H1 (cell line): ENCODE results near the gene CCDC28B. TPM values are rescaled to one million over a fixed set of nuclear protein-coding genes. Genes with fewer than 3 reads are reported as not detected.

Source experiments
- CTCF ChIA-PET: fragments of 300-600 bp; sonication (Branson Sonifier 250); formaldehyde crosslinking; loops from one replicate; lab custom pipeline; 2021; ENCODE audit not compliant: partially characterized antibody; lab: Charles Lee
- POLR2A ChIA-PET: fragments of 300-600 bp; sonication (Branson Sonifier 250); formaldehyde crosslinking; loops from one replicate; lab custom pipeline; 2021; ENCODE audit warnings: inconsistent platforms; ENCODE audit not compliant: partially characterized antibody; lab: Charles Lee
- DNase-seq, 2 experiments: peaks; one replicate each; pipeline versions ENCODE4 v3.0.0 to v3.0.0-alpha.2; 2010 to 2022; ENCODE audit warnings: low spot score in 2 of 2, low read depth in 1 of 2, mixed read lengths in 1 of 2
- FAIRE-seq: peaks from 2 replicates; lab custom pipeline; 2011; peaks lifted over from hg19 to GRCh38; lab: Jason Lieb, UNC
- H2AFZ ChIP-seq: 2 replicates; pipeline ENCODE4 v1.8.1; 2012; ENCODE audit warnings: low read length, inconsistent platforms
- H2AK5ac ChIP-seq: 2 replicates; pipeline ENCODE4 v1.6.1; 2013; ENCODE audit warnings: low read depth, low read length
- H2BK120ac ChIP-seq: replicated peaks from 2 replicates; pipeline ENCODE3; 2013; ENCODE audit warnings: low read depth, low read length, inconsistent platforms
- H2BK12ac ChIP-seq: 2 replicates; pipeline ENCODE4 v1.6.1; 2013; ENCODE audit warnings: low read depth, low read length
- H2BK15ac ChIP-seq: 2 replicates; pipeline ENCODE4 v1.6.1; 2013; ENCODE audit warnings: low read length
- H2BK20ac ChIP-seq: 2 replicates; pipeline ENCODE4 v1.6.1; 2013; ENCODE audit warnings: low read length
- H2BK5ac ChIP-seq: 2 replicates; pipeline ENCODE4 v1.6.1; 2013; ENCODE audit warnings: low read depth, low read length
- H3K14ac ChIP-seq: 2 replicates; pipeline ENCODE4 v1.6.1; 2013; ENCODE audit warnings: inconsistent platforms; ENCODE audit not compliant: insufficient read length
- H3K18ac ChIP-seq: 2 replicates; pipeline ENCODE4 v1.6.1; 2013; ENCODE audit warnings: low read length; ENCODE audit errors: extremely low read depth
- H3K23ac ChIP-seq: 2 replicates; pipeline ENCODE4 v1.6.1; 2013; ENCODE audit warnings: inconsistent platforms; ENCODE audit not compliant: insufficient read length
- H3K23me2 ChIP-seq: 2 replicates; pipeline ENCODE4 v1.6.1; 2013; ENCODE audit warnings: low read depth, low read length
- H3K27ac ChIP-seq: 2 replicates; pipeline ENCODE4 v1.6.1; 2011; ENCODE audit warnings: low read depth, low read length, inconsistent platforms
- H3K27me3 ChIP-seq, 4 experiments: replicated peaks in 1 of 4; 1 replicate in 1 of 4; 2 replicates in 3 of 4; pipeline versions ENCODE4 v1.6.1 to v1.8.1; 2011 to 2013; ENCODE audit warnings: low read length in 3 of 4, mild to moderate bottlenecking in 3 of 4, inconsistent platforms in 2 of 4, mixed read lengths in 2 of 4, moderate library complexity in 1 of 4; ENCODE audit not compliant: control insufficient read depth in 3 of 4, insufficient read depth in 3 of 4; ENCODE audit errors: extremely low read depth in 1 of 4
- H3K36me3 ChIP-seq, 4 experiments: 2 replicates each; pipeline versions ENCODE4 v1.6.1 to v1.8.1; 2011 to 2013; ENCODE audit warnings: mild to moderate bottlenecking in 4 of 4, low read length in 3 of 4, moderate library complexity in 2 of 4, control low read depth in 1 of 4, inconsistent platforms in 1 of 4; ENCODE audit not compliant: insufficient read depth in 4 of 4, control insufficient read depth in 2 of 4
- H3K4ac ChIP-seq: replicated peaks from 2 replicates; pipeline ENCODE3; 2013; ENCODE audit warnings: low read length, low read depth, mixed read lengths, inconsistent platforms; ENCODE audit not compliant: insufficient read length
- H3K4me1 ChIP-seq, 4 experiments: replicated peaks in 1 of 4; 1 replicate in 1 of 4; 2 replicates in 3 of 4; pipeline versions ENCODE4 v1.6.1 to v1.8.1; 2011 to 2013; ENCODE audit warnings: low read length in 3 of 4, inconsistent platforms in 2 of 4, mixed read lengths in 1 of 4; ENCODE audit not compliant: insufficient read depth in 4 of 4, control insufficient read depth in 3 of 4
- H3K4me2 ChIP-seq, 2 experiments: 2 replicates each; pipeline versions ENCODE4 v1.6.1 to v1.8.1; 2011 to 2013; ENCODE audit warnings: low read depth in 2 of 2, low read length in 2 of 2, control low read depth in 1 of 2, inconsistent platforms in 1 of 2, mild to moderate bottlenecking in 1 of 2; ENCODE audit not compliant: insufficient read depth in 1 of 2
- H3K4me3 ChIP-seq, 4 experiments: fragments of 200-600, 300-600 bp in 1 of 4; sonication (generic), shearing (Covaris generic), sonication (Bioruptor Twin) in 1 of 4; 2 replicates each; pipeline versions ENCODE4 v1.5.1 to v1.8.1; 2011 to 2016; ENCODE audit warnings: low read length in 4 of 4, low read depth in 3 of 4, control low read depth in 2 of 4, inconsistent platforms in 2 of 4, mild to moderate bottlenecking in 2 of 4, mixed read lengths in 1 of 4, moderate library complexity in 1 of 4; ENCODE audit not compliant: insufficient read depth in 2 of 4; ENCODE audit errors: extremely low read depth in 1 of 4
- H3K56ac ChIP-seq: replicated peaks from 2 replicates; pipeline ENCODE3; 2013; ENCODE audit warnings: low read depth, mild to moderate bottlenecking, mixed read lengths, low read length, inconsistent platforms; ENCODE audit not compliant: insufficient read length
- H3K79me1 ChIP-seq: 2 replicates; pipeline ENCODE4 v1.6.1; 2013; ENCODE audit warnings: low read depth, low read length, control low read depth
- H3K79me2 ChIP-seq, 2 experiments: 2 replicates each; pipeline versions ENCODE4 v1.6.1 to v1.8.1; 2012 to 2013; ENCODE audit warnings: low read length in 2 of 2, mild to moderate bottlenecking in 2 of 2, inconsistent platforms in 1 of 2; ENCODE audit not compliant: insufficient read depth in 2 of 2, control insufficient read depth in 1 of 2
- H3K9ac ChIP-seq, 4 experiments: replicated peaks in 1 of 4; 1 replicate in 1 of 4; 2 replicates in 3 of 4; pipeline versions ENCODE4 v1.6.1 to v1.8.1; 2011 to 2013; ENCODE audit warnings: low read depth in 3 of 4, low read length in 3 of 4, control low read depth in 2 of 4, mild to moderate bottlenecking in 2 of 4, moderate library complexity in 2 of 4, inconsistent platforms in 1 of 4; ENCODE audit errors: extremely low read depth in 1 of 4
- H3K9me3 ChIP-seq, 2 experiments: 2 replicates each; pipeline versions ENCODE4 v1.6.1 to v1.8.1; 2012 to 2013; ENCODE audit warnings: mild to moderate bottlenecking in 2 of 2, moderate library complexity in 2 of 2, control low read depth in 1 of 2, inconsistent platforms in 1 of 2, low read depth in 1 of 2, low read length in 1 of 2, mixed read lengths in 1 of 2; ENCODE audit not compliant: insufficient read depth in 2 of 2
- H4K20me1 ChIP-seq, 2 experiments: replicated peaks in 1 of 2; 2 replicates each; pipeline versions ENCODE3 to v1.8.1; 2011 to 2013; ENCODE audit warnings: inconsistent platforms in 2 of 2, low read length in 2 of 2, mild to moderate bottlenecking in 1 of 2; ENCODE audit not compliant: insufficient read depth in 2 of 2, control insufficient read depth in 1 of 2
- H4K5ac ChIP-seq: 2 replicates; pipeline ENCODE4 v1.6.1; 2013; ENCODE audit warnings: low read length, low read depth, mixed read lengths, inconsistent platforms; ENCODE audit not compliant: insufficient read length
- H4K8ac ChIP-seq: 2 replicates; pipeline ENCODE4 v1.8.0; 2013; ENCODE audit warnings: mild to moderate bottlenecking, moderate library complexity, low read length, inconsistent platforms; ENCODE audit not compliant: insufficient read depth; ENCODE audit errors: extremely low read depth
- H4K91ac ChIP-seq: replicated peaks from 2 replicates; pipeline ENCODE3; 2013; ENCODE audit warnings: low read length, mixed read lengths, inconsistent platforms; ENCODE audit not compliant: insufficient read length
- BACH1 ChIP-seq: IDR thresholded peaks from 2 replicates; pipeline ENCODE4 v1.6.1; 2012; ENCODE audit warnings: low read length, improper control_type of control experiment
- CBX8 ChIP-seq: fragments of 300-800, 300-1000 bp; sonication (generic); IDR thresholded peaks from 2 replicates; pipeline ENCODE4 v1.7.1; 2016; ENCODE audit warnings: low read depth, low read length, borderline replicate concordance
- CHD1 ChIP-seq: IDR thresholded peaks from 2 replicates; pipeline ENCODE4 v1.6.1; 2012; ENCODE audit warnings: low read depth, low read length, improper control_type of control experiment
- EGR1 ChIP-seq: IDR thresholded peaks from 2 replicates; pipeline ENCODE4 v1.6.1; 2011; ENCODE audit warnings: low read depth, low read length, borderline replicate concordance
- JUN ChIP-seq: IDR thresholded peaks from 2 replicates; pipeline ENCODE4 v1.6.1; 2011; ENCODE audit warnings: low read depth, mild to moderate bottlenecking, improper control_type of control experiment, low read length
- KDM4A ChIP-seq: IDR thresholded peaks from one replicate; pipeline ENCODE4 v1.7.1; 2012; ENCODE audit warnings: low read depth, mild to moderate bottlenecking, moderate library complexity, low read length, inconsistent platforms; ENCODE audit not compliant: severe bottlenecking
- MAFK ChIP-seq: IDR thresholded peaks from 2 replicates; pipeline ENCODE4 v1.6.1; 2012; ENCODE audit warnings: low read depth, mild to moderate bottlenecking, improper control_type of control experiment, low read length
- NRF1 ChIP-seq: IDR thresholded peaks from 2 replicates; pipeline ENCODE4 v1.6.1; 2011; ENCODE audit warnings: mild to moderate bottlenecking, low read depth, low read length, improper control_type of control experiment
- POLR2A ChIP-seq, 2 experiments: IDR thresholded peaks; 1 replicate in 1 of 2; 2 replicates in 1 of 2; pipeline ENCODE4 v1.6.1; 2011; ENCODE audit warnings: low read depth in 2 of 2, low read length in 2 of 2, mild to moderate bottlenecking in 2 of 2; ENCODE audit errors: control extremely low read depth in 1 of 2
- SP1 ChIP-seq: IDR thresholded peaks from 2 replicates; pipeline ENCODE4 v1.6.1; 2011; ENCODE audit warnings: low read depth, low read length
- SP4 ChIP-seq: IDR thresholded peaks from 2 replicates; pipeline ENCODE4 v1.6.1; 2012; ENCODE audit warnings: low read length, inconsistent platforms
- SRF ChIP-seq: IDR thresholded peaks from 2 replicates; pipeline ENCODE4 v1.6.1; 2011; ENCODE audit warnings: mild to moderate bottlenecking, low read depth, low read length, moderate library complexity
- TCF12 ChIP-seq: IDR thresholded peaks from 2 replicates; pipeline ENCODE4 v1.6.1; 2011; ENCODE audit warnings: low read depth, mild to moderate bottlenecking, low read length
- ZNF274 ChIP-seq: IDR thresholded peaks from 2 replicates; pipeline ENCODE4 v1.7.0; 2012; ENCODE audit warnings: low read length, borderline replicate concordance; ENCODE audit errors: extremely low read depth
- WGBS, 2 experiments: shearing (Covaris generic) in 1 of 2; methylation state at CpG; one replicate each; pipeline versions ENCODE4 v1.1.6 to v1.1.7; 2013 to 2015; ENCODE audit warnings: low lambda C conversion rate in 2 of 2, mixed read lengths in 2 of 2, inconsistent platforms in 1 of 2, low coverage in 1 of 2, missing lambda C conversion rate in 1 of 2; ENCODE audit not compliant: insufficient replicate concordance in 2 of 2, insufficient coverage in 1 of 2, insufficient read length in 1 of 2; ENCODE audit errors: extremely low coverage in 1 of 2, missing lambda C conversion rate in 1 of 2; 5-methylcytosine and 5-hydroxymethylcytosine counted together
- polyA plus RNA-seq, 7 experiments: library from polyadenylated mRNA; depleted of rRNA in 3 of 7; stranded (reverse) in 5 of 7; unstranded in 2 of 7; fragments of >200 nt in 5 of 7; fragments of 200-250 nt in 2 of 7; gene quantifications; 1 replicate in 5 of 7; 2 replicates in 1 of 7; 4 replicates in 1 of 7; pipeline versions ENCODE4 v1.2.1 to v1.2.3, GENCODE V29; 2011 to 2013; ENCODE audit warnings: missing spikeins in 2 of 7, mixed read lengths in 2 of 7
- total RNA-seq: library from RNA; stranded (reverse); fragmentation: NEBNext Ultra II Directional; extraction: Animal tissue kit (Norgen Biotek cat#: 25700); gene quantifications from 2 replicates; pipeline ENCODE4 v1.2.1, GENCODE V29; 2021

The CCDC28B gene
- total and polyA plus RNA-seq, 2 of the 8 experiments (the other 6 are each of a cell fraction or from before 2014, with no cell fraction given) = 16.7 to 17.1 TPM

- Histone ChIP-seq H2BK5ac (0 out of 2 replicates have a peak overlapping the region, but pooled peaks have one; percentile 68), H4K8ac (no peak overlapping the region), H2AK5ac (no peak overlapping the region), H3K27ac (no peak overlapping the region), H2BK20ac (no peak overlapping the region), H3K27me3 (no peaks in the 10 kb centered on the region), H3K18ac (no peak overlapping the region), H3K23ac (no peak overlapping the region), H3K9me3 (no peaks in the 10 kb centered on the region), H3K14ac (no peak overlapping the region), H3K79me1 (peaks cover 2% of the 10 kb centered on the region; the same call in 1 of the 2 replicates), H3K79me2 (peaks cover 7 to 30% of the 10 kb centered on the region in 2 experiments), H4K20me1 (peaks cover 4 to 11% of the 10 kb centered on the region in 2 experiments), H2AFZ (no peak overlapping the region), H4K5ac (no peak overlapping the region), H2BK120ac (no peak overlapping the region), H3K4me2 (no peak overlapping the region), H4K91ac (no peak overlapping the region), H3K4ac (no peak overlapping the region), H2BK15ac (no peak overlapping the region; the same call in 1 of the 2 replicates), H3K9ac (no peak overlapping the region), H3K4me3 (no peak overlapping the region), H3K56ac (no peak overlapping the region), H3K36me3 (peaks cover 37 to 79% (median 69%) of the 10 kb centered on the region in 4 experiments), H2BK12ac (no peak overlapping the region), H3K23me2 (no peaks in the 10 kb centered on the region), H3K4me1 (no peaks in the 10 kb centered on the region; a peak in 2 of 7 replicates)
- WGBS, 2 experiments = 98% methylated on average over 2 of the region's 2 CpGs; no CpG with 5 or more reads in 1 of the 2 experiments
- no peak for DNase-seq
- ChIA-PET POLR2A (interaction anchor here (0.6 to 21.3 kb wide), 9 partner anchors 2 to 150 kb away, joined by 3 to 332 read pairs (median 3); partner anchors contain the start of genes CCDC28B, IQCC, MARCKSL1 and TXLNA), CTCF (no interaction called here)
- no peak for FAIRE-seq
- TF ChIP-seq SRF (no peak), MAFK (no peak), SP4 (no peak), ZNF274 (no peak), CBX8 (no peak), KDM4A (no peak), CHD1 (no peak), EGR1 (no peak), NRF1 (no peak), SP1 (no peak), POLR2A (IDR thresholded peaks at IDR 0.05; ENCODE audit: control extremely low read depth in 1 of 2, low read depth in 2 of 2, low read length in 2 of 2) (no peak), JUN (no peak), TCF12 (no peak), BACH1 (no peak)
Observed at GRCh38 chr1:32186491-32186890, 13.9 kb upstream of the CCDC28B start.
